HG03060 (cell line): ENCODE data around the gene FBXL14.
"Not testable (repeated sequence)": the region's sequence is repeated elsewhere in the genome, so short reads cannot be mapped to it uniquely, and the experiment has no call there.

Source experiments
- ATAC-seq: cut with Tn5 transposase; IDR thresholded peaks from one replicate; pipeline ENCODE4 v1.9.1; 2021; ENCODE audit warnings: low read depth, moderate number of reproducible peaks; ENCODE audit not compliant: unreplicated experiment

FBXL14 gene

DNA sequence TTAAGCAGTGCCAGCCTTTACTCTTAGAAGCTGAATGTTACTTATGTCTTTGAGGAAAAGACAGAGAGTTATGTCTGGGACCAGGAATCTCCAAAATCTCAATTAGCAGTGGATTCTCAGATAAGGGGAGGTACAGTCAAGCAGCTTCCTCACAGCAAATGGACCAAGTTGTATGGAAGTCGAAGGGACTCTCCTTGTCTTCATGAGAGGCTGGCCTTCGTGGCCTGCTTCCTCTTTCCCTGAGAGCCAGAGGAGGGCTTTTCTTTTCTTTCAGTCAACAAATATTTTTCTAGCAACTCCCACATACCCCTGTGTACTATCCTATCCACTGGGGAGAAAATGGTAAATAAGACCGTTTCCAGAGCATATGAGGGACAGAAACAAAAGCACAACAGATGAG is 28.0 kb upstream of the FBXL14 start:
- no peak for ATAC-seq

DNA sequence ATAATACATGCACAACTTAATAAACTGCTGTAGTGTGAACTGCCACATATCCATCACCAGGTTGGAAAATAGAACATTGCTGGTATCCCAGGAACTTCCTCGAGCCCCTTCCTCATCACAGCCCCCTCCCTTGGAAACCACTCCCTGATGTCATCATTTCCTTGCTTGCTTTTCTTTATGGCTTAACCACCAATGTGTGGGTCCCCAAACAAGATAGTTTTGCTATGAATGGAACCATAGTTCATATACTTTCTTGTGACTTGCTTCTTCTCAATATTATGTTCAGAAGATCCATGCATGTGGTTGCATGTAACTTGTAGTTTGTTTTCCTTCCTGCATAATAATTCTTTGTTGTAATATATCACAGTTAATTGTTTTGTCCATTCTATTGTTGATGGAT is 25.7 kb upstream of the FBXL14 start:
- ATAC-seq = no peak

DNA sequence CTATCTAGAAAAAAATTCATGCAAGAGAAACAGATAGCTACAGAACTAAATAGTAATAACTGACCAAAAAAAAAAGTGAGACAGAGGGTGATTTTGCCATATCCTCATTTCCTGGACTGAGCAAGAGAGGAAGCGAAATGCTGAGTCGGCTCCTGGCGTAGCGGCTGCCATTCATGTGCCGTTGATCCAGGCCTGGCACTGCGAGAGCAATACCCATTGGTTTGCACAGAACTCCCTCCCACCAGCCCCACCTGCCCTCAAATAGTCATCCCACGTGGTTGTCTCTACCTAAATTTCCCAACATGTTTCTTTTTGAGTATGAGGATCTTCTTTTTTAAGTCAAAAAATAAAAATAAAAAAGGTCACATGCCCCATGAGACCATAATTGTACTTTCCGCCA is 25.2 kb upstream of the FBXL14 start:
- no peak for ATAC-seq

DNA sequence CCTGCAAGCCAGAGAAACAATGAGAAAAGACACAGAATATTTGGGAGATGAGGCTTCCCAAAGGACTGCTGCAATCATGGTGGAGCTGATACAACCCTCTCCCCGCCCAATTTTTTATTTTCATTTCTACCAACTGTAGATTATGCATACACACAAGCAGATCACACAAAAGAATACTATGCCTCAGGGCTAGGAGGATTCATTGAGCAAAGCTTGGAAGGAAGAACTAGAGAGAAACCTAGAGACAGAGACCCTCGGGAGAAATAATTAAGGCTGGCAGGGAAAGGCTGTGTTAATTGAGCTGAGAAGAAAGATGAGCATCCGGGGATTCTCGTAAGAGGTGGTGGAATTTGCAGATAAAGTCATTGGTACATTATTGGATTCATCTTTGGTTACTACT is 24.8 kb upstream of the FBXL14 start:
- ATAC-seq = no peak

DNA sequence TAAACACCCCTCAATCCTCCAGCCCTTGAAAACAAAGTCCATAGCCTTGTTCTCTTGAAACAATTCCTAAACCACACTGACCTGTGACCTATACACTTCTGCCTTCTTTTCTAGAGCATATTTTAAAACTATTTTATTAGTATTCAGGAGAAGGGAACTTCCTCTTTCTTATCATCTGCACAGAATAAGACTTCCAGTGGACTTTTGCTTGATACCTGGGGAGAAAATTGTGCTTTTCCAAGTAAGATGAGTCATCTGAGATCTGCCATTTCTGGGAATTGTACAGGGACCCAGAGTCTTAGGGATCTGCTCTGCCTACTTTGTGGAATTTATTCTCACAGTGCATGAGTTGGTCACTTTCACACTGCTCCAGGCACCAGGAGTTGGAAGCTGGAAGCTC is 24.1 kb upstream of the FBXL14 start:
- no peak for ATAC-seq

DNA sequence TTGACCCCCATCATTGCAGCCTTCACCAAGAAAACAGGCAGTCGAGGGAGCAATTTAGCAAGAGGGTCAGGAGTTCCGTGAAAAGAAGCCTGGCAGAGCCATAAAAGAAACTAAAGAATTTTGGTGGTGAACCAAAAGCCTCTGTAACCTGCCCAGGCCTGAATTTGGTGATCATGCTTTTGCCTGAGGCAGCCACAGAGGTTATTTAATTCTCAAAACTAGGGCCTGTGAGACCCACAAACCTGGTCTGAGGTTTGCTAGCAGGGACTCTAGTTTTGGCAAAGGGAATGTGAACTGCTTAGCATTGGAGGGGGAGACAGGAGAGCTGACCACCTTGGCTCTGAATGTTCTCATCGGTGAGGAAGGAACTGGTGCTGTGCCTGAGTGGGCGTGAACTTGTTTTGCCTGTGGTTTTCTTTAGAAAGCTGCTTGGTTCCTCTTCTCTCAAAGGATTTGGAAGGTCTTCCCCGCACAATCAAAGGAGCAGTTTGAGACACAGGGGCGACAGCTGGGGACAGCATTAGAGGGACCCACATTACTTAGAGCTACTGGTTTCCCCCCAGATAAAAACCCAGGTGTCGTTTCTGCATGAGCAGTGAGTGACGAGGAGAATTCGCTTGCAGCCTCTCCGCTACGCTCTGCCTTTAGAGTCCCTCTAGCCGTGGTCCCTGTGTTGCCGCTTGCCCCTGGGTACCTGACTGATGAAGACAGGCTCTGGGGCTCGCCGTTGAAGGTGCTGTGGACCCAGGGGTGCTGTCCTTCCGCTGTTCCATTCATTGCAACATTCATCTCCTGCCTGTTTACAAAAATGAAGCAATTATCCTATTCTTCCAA is 22.1 kb upstream of the FBXL14 start:
- no peak for ATAC-seq

DNA sequence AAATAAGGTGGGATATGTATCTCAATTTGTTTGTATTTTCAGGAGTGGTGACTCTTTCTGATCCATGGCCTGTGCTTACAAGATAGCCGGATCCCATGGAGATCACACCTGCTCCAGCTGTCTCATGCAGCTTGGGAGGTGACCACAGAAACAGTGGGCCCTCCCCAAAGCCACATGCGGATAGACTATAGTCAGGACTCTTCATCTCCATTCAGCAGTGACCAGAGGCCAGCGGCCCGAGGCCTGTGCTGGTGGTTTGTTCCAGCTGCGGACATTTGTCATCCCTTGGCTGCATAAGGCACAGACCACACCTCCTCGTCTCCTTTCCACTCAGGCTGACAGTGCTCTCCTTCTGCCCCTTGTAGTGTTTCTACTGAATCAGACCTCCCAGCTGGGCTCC is 20.0 kb upstream of the FBXL14 start:
- no peak for ATAC-seq

DNA sequence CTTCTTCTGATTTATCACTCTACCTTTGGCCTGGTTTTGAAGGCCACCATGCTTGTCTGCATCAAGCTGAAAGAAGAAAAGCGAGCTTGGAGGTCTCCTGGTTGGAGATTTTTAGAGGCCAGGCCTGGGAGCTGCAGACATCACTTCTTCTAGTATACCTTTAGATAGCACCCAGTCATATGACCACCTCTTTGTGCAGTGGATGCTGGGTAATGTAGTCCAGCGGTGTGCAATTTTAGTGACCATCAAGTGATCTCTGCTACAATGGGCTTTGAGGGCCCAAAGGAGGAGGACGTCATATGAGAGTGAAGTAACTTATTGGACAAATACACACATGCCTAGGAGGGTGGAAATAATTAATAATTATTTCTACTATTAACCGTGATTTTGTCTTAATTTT is 19.5 kb upstream of the FBXL14 start:
- no peak for ATAC-seq

DNA sequence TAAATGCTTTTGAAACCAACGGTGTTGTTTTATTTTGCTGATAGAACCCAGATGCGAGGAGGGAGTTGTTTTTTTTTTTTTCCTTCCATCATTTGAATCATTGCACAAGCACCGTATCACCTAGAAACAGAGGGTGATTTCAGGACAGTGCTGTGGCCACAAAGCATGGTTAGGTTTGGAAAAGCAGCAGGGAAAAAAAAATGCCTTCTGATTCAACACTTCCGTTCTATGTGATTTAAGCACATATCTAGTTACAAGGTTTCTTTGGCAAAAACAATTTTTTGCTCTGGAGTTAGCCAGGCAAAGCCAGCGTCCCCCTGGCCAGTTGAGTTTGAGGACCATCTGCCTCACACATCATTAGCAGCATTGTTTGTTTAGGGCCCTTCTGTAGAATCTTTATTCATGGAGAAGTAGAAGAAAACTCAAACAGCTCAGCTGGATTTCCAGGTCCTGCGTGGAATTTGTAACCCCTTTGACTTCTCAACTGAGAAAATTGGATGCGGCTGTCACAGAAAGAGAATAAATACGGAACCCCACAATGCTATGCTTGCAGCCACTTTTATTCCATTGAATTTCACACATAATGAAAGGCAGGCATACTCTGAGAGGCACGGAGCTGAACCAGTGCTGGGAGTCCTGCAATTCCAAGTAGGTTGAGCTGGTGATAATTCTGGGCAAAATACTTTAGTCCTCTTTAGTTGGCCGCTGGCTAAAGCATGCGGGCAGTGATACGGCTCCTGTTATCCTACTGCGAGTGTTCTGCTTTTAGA is 17.6 kb upstream of the FBXL14 start:
- no peak for ATAC-seq

DNA sequence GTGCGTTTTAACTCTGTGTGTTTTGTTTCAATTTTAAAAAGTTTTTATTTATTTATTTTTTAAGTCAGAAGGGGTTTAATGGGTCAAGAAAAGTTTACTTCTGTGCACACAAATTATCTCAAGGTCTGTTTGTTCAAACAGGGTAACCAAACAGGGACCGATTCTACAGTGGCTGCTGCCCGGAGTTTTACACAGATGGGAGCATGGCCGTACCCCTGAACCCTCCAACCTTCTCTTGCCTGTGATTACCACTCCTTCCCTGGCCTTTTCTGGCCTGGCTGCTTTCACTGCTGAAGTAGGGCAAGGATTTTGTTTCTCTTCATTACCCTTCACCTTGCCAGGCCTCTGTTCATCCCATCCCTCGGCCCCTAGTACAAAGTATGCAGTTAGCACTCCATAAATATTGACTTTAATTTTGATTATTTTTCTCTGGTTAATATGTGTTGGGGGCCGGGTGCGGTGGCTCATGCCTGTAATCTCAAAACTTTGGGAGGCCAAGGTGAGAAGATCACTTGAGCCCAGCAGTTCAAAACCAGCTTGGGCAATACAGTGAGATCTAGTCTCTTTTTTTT is 15.8 kb upstream of the FBXL14 start:
- ATAC-seq = no peak

DNA sequence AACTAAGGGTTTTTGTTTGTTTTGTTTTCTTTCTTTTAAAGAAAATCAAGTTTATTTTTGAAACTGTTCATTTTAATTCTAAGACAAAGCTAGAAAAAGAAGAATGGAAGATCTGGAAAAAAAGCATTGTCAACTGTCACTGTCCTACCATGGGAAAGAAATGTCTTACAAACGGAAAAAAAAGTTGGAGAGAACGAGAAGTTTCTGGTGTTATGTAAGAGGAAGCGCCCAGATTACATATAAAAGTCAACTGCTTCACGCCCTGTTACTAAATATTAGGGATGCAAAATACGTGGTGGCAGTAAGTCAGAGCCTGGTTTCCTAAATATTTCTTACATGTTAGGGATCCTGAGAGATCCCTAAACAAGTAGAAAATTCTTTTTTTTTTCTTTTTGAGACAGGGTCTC is 14.3 kb upstream of the FBXL14 start:
- ATAC-seq = no peak

DNA sequence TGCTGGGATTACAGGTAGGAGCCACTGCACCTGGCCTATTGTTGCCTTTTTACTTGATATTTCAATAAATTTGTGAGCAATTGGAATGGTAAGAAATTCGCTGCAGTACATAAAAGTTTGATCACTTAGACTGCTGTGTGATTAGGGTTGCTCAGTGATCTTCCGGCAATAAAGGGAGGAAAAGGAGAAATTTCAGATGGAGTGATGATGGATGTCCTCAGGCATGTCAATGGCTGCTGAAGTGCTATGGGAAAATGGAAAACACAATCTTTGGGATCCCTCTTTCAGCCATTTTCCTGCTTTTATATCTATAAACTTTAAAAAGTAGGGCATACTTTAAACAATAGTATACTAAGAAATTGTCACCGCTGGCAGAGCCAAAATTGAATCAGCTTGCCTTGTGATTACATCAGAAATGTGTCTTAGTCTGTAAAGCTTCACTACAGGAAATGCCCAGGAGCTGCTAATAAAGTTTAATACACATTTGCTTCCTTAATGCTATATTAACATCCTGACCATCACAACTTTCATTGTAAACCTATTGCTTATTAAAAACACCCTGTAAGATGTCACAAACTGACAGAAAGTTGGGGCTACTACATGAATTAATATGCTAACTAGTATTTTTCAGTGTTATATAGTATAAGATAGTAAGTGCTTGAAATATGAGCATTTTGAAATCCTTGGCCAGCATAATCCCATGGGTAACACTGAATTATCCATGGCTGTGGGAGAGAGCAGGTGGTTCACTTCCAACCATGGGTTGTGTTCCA is 13.7 kb upstream of the FBXL14 start:
- no peak for ATAC-seq

DNA sequence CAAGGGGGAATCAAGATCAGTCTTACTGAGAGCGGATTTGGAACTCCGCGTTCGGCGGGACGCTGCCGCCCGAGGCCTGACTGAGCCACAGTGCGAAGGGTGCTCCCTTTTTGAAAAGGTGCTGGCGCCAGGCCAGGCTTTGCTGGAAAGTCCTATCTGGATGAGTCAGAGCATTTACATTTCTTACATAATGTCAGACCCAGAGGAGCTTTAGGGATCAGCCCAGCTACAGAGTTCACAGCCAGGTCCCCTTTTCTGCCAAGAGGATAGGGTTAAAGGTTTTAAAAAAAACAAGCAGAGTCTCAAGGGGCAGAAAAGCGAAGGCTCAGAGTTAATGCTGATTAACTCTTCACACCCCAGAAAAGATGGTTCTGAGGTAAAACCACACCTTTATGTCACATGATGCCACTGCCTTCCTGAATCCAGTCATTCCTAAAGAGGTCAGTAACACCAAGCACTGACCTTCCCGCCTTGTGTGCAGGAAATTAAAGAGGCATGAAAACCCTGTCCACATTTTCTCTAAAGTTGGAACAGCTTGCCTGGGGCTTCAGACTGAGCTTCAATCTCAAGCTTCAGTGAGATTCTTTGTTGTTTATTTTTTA is 11.7 kb upstream of the FBXL14 start:
- peak; percentile 68 for ATAC-seq

DNA sequence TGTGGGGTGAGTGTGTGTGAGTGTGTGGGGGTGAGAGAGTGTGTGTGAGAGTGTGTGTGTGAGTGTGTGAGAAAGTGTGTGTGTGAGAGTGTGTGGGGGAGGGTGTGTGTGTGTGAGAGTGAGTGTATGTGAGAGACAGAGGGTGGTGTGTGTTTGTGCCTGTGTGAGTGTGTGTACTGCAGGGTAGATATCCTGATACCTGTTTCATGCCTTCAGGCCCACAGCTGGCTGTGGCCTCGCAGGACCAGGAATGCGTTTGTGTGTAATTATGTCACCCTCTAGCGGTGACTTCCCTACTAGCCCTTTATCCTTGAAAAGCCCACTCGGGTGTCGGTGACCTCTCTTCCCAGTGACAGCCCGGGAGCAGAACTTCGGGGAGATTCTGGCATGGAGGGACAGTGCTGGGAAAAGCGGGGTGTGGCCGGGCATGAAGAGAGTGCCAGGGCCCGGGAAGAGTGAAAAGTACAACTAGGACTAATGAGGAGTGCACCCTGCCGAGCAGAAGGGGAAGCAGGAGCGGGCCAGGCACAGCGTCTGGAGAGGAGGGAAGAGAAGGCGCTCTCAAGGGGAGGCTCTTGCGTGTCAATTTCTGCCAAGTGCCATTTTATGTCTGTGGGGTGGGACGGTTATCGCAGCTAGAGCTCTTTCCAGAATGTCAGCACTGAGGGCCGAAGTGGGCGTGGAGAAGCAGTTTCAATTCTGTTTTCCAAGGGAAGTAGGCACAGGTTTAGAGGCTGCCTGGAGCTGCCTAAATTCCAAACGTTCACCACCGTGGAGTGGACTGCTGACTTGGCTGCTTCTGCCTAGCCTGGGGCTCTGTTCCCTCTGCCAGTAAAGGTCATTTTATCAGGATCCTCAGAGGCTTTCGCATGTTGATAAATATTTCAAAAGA is 11.0 kb upstream of the FBXL14 start:
- no peak for ATAC-seq

DNA sequence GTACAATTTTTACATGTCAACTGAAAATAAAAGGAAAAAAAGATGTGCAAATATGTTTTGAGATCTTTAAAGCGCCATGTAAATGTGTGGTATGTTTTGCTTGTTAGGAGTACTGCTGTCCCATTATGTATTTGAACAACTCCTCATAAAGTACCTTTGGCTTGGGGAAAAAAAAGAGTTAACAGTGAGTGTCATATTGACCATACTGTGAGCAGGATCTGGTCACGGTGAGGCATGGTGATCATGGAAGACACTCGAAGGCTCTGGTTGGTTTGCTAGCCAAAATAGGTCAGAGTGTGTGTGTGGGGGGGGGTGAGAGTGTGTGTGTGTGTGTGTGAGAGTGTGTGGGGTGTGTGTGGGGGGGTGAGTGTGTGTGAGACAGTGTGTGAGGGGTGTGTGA is 10.1 kb upstream of the FBXL14 start:
- no peak for ATAC-seq

DNA sequence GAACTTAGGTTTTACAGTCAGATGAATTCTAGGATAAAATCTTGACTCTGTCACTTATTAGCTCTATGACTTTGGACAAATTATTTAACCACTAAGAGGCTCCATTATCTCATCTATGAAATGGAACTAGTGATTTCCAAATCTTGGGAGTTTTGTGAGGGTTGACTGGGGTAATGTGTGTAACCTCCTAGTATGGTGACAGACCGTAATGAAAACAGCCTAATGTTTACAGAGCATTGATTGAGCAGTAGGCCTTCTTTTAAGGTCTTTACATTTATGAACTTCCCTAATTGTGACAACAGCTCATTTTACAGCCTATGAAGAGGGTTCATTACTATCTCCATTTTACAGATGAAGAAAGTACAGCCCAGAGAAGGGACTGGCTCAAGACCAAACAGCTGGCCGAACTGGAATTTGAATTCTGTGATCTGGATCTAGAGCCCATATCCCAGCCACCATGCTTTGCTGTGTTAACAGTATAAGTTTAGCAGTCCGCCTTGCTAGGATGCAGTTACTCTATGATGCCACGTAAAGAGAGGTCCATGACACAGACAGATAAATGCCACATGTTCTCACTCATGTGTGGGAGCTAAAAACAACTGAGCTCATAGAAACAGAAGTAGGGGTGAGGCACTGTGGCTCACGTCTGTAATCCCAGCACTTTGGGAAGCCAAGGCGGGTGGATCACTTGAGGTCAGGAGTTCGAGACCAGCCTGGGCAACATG is 9.1 kb upstream of the FBXL14 start:
- ATAC-seq = no peak

DNA sequence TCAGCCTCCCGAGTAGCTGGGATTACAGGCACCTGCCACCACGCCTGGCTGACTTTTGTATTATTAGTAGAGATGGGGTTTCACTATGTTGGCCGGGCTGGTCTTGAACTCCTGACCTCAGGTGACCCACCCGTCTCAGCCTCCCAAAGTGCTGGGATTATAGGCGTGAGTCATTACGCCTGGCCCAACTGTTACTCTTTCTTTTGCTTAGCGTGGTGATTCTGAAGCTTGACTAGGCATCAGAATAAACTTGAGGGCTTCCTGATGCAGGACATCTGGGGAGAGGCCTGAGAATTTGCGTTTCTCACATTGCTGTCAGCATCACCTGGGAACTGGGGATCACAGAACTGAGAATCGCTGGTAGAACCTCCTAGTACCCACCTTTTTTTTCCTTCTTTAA is 8.3 kb upstream of the FBXL14 start:
- not testable (repeated sequence) for ATAC-seq

DNA sequence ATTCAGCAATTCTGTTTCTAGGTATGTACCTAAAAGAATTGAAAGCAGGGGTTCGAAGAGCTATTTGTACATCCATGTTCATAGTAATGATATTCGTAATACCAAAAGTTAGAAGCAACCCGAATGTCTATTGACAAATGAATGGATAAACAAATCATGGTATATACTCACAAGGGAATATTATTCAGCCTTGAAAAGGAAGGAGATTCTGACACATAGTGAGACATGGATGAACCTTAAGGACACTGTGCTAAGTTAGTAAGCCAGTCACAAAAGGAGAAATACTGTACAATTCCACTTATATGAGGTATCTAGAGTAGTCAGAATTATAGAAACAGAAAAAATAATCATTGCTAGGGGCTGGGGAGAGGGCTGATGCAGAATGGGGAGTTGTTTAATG is 4.4 kb upstream of the FBXL14 start:
- no peak for ATAC-seq
